SK-N-MC (cell line): Measurements from ENCODE around the gene PARD3.

Experiments
- EZH2 ChIP-seq: fragments of 200-600 bp; sonication (generic); IDR thresholded peaks from one replicate; pipeline ENCODE4 v1.6.1; 2017; ENCODE audit warnings: antibody characterized with exemption
- FOXP2 ChIP-seq: optimal IDR thresholded peaks from 2 replicates; pipeline ENCODE3; 2011; ENCODE audit warnings: mild to moderate bottlenecking, moderate library complexity; ENCODE audit not compliant: insufficient read depth; ENCODE audit errors: extremely low read length, control extremely low read depth
- POLR2AphosphoS5 ChIP-seq: IDR thresholded peaks from 2 replicates; pipeline ENCODE4 v1.6.1; 2012; ENCODE audit warnings: mild to moderate bottlenecking, low read depth, low read length, borderline replicate concordance

GRCh38 chr10:34156781-34157425 lies 658.2 kb downstream of the PARD3 start:
- TF ChIP-seq POLR2AphosphoS5 (no peak), EZH2 (no peak), FOXP2 (no peak)
